Measurements from ENCODE around the gene DGCR8. TPM values are rescaled to one million over a fixed set of nuclear protein-coding genes. Genes with fewer than 3 reads are reported as not detected.

The DGCR8 gene
- total RNA-seq, 4 donors from 2014 or later: 13.7 to 33.8 (median 18.7) TPM

DNA sequence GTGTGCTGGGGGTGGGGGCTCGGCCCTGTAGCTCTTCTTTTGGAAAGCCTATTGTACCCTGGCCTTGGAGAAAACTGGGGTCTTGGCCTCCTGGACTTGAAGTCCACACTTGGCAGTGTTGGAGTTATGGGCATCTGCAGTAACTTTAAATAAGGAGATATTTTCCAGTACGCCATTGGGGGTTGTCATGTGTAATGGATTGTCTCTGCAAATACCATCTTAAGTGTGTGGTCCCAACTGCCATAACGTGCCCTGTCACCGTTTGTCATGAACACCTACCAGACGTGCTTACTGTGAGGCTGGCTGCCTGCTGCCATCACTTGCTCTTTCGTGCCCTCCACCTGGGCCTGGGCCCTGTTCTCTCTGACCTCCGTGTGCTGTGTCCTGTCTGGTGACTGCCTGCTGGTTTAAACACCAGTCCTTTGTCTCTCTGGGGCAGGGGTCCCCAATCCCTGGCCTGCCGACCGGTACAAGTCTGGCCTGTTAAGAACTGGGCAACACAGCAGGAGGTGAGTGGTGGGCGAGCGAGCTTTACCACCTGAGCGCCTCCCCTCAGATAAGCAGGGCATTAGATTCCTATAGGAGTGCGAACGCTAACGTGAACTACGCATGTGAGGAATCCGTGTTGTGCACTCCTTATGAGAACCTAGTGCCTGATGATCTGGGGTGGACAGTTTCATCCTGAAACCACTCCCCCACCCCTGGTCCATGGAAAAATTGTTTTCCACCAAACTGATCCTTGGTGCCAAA is 48.0 kb downstream of the DGCR8 start:
- Histone ChIP-seq H3K27ac (no peak overlapping the region), H3K9me3 (no peaks in the 10 kb centered on the region), H3K27me3 (no peaks in the 10 kb centered on the region), H3K4me3 (no peak overlapping the region), H3K36me3 (peaks cover 10 to 47% (median 14%) of the 10 kb centered on the region in 3 donors), H3K4me1 (peaks cover 13 to 22% (median 15%) of the 10 kb centered on the region in 3 donors)
- WGBS, 2 donors: 54 to 85% methylated on average over 7 to 11 of the region's 17 CpGs
- TF ChIP-seq POLR2A (IDR thresholded peaks at IDR 0.05): no peak
- TF ChIP-seq, protein P1, sequence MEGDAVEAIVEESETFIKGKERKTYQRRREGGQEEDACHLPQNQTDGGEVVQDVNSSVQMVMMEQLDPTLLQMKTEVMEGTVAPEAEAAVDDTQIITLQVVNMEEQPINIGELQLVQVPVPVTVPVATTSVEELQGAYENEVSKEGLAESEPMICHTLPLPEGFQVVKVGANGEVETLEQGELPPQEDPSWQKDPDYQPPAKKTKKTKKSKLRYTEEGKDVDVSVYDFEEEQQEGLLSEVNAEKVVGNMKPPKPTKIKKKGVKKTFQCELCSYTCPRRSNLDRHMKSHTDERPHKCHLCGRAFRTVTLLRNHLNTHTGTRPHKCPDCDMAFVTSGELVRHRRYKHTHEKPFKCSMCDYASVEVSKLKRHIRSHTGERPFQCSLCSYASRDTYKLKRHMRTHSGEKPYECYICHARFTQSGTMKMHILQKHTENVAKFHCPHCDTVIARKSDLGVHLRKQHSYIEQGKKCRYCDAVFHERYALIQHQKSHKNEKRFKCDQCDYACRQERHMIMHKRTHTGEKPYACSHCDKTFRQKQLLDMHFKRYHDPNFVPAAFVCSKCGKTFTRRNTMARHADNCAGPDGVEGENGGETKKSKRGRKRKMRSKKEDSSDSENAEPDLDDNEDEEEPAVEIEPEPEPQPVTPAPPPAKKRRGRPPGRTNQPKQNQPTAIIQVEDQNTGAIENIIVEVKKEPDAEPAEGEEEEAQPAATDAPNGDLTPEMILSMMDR (IDR thresholded peaks at IDR 0.05): no peak
- DNase-seq: no peak
- intact Hi-C loops (cut with DNase I): no loop called here

- WGBS, 2 donors: 60 to 64% methylated on average over 1 to 2 of the region's 2 CpGs
- peaks cover 17 to 27% (median 18%) of the 10 kb centered on the region in 3 donors for H3K4me1 ChIP-seq
Observed at GRCh38 chr22:20128619-20128901, 48.5 kb downstream of the DGCR8 start.

DNA sequence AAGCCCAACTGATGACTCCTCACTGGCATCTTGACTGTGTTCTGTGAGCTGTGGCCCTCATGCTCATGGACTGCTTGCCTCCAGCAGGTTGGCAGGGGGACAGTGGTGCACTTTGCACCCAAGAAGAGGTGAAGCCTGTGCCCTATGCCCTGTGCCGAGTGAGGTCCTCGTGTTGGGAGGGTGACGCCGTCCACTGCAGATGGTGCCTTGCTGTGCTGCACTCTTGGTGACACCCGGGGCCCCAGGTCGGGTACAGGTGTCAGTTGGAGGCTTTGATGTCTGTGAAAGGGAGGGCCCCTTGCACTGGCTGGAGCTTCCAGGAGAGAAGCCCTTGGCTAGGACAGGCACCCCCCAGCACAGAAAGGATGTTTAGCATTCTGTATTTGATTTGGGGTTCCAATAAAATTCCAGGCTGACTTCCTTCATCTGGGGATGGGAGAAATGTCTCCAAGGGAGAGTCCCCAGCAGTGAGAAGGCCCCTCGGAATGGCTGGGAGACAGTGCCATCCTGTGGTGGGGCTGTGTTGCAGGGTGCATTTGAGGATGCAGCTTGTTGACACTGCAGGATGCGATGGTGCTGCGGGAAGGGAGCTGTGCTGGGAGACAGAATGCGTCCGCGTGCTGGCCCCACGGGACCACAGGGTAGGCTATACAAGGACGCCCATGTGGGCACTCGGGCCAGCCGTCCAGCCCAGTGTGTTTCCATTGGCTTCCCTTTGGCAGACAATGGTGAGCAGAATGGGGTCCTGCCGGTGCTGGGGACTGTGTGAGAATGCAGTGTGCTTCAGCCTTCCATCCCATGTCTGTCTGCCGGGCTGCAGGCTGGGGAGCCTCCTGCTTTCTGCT is 49.1 kb downstream of the DGCR8 start:
- WGBS, 2 donors: 26 to 29% methylated on average over 7 to 12 of the region's 18 CpGs
- no peak overlapping the region for H3K27ac ChIP-seq
- DNase-seq: no peak

More at GRCh38 chr22:20128619-20128901, 48.5 kb downstream of the DGCR8 start:
- no peak for DNase-seq
- Histone ChIP-seq H3K9me3 (no peaks in the 10 kb centered on the region), H3K27ac (no peak overlapping the region), H3K36me3 (peaks cover 10 to 44% (median 14%) of the 10 kb centered on the region in 3 donors), H3K4me3 (no peak overlapping the region), H3K27me3 (no peaks in the 10 kb centered on the region)
- TF ChIP-seq, protein P1 (IDR thresholded peaks at IDR 0.05): no peak
- TF ChIP-seq POLR2A (IDR thresholded peaks at IDR 0.05): no peak
- intact Hi-C loops (cut with DNase I): no loop called here

DNA sequence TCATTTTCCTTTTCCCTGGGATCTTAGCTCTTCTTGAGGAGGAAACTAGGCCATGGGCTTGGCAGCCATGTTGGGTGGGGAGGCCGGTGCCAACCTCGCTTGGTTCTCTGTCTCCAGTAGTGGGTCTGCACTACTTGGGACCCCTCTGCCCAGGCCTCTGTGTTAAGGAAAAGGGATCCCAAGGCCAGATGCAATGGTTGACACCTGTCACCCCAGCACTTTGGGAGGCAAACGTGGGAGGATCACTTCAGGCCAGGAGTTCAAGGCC is 49.6 kb downstream of the DGCR8 start:
- intact Hi-C loops (cut with DNase I): no loop called here
- TF ChIP-seq, protein P1 (IDR thresholded peaks at IDR 0.05): no peak
- TF ChIP-seq POLR2A (IDR thresholded peaks at IDR 0.05): no peak
- 50 to 100% methylated on average over 1 of the region's 3 CpGs for WGBS, 2 donors

More for the DNA sequence above, 49.1 kb downstream of the DGCR8 start:
- Histone ChIP-seq H3K9me3 (no peaks in the 10 kb centered on the region), H3K27me3 (no peaks in the 10 kb centered on the region), H3K4me3 (no peak overlapping the region), H3K4me1 (peaks cover 21 to 33% (median 23%) of the 10 kb centered on the region in 3 donors), H3K36me3 (peaks cover 10 to 38% (median 14%) of the 10 kb centered on the region in 3 donors)
- TF ChIP-seq, protein P1 (IDR thresholded peaks at IDR 0.05): peak in 5 of 6 experiments; percentile 18 to 61 (median 29)
- TF ChIP-seq POLR2A (IDR thresholded peaks at IDR 0.05): no peak
- intact Hi-C loops (cut with DNase I): no loop called here

GRCh38 chr22:20130319-20130718 is 50.3 kb downstream of the DGCR8 start:
- 60 to 83% methylated on average over 1 to 2 of the region's 3 CpGs for WGBS, 2 donors
- TF ChIP-seq, protein P1 (IDR thresholded peaks at IDR 0.05): peak in 1 of 6 experiments; percentile 12
- no peak for TF ChIP-seq POLR2A (IDR thresholded peaks at IDR 0.05)
- intact Hi-C loops (cut with DNase I): no loop called here
- peaks cover 23 to 45% (median 35%) of the 10 kb centered on the region in 3 donors for H3K4me1 ChIP-seq
- no peaks in the 10 kb centered on the region for H3K27me3 ChIP-seq
- H3K9me3 ChIP-seq: no peaks in the 10 kb centered on the region
- H3K36me3 ChIP-seq: peaks cover 6 to 26% (median 12%) of the 10 kb centered on the region in 3 donors
- peak overlapping the region in 1 of 4 donors; percentile 98 for H3K4me3 ChIP-seq
- DNase-seq: no peak
- H3K27ac ChIP-seq: peak overlapping the region in 3 of 4 donors; percentile 89 to 98 (median 98)

More for the DNA sequence above, 49.6 kb downstream of the DGCR8 start:
- no peak for DNase-seq
- no peaks in the 10 kb centered on the region for H3K9me3 ChIP-seq
- H3K36me3 ChIP-seq: peaks cover 10 to 33% (median 14%) of the 10 kb centered on the region in 3 donors
- H3K4me1 ChIP-seq: peaks cover 23 to 38% (median 29%) of the 10 kb centered on the region in 3 donors
- H3K27ac ChIP-seq: no peak overlapping the region
- no peaks in the 10 kb centered on the region for H3K27me3 ChIP-seq
- no peak overlapping the region for H3K4me3 ChIP-seq

Data from esophagus squamous epithelium (tissue), 5 donors.